ENCODE measurements around the gene DCP2. TPM values are rescaled to one million over a fixed set of nuclear protein-coding genes. Genes with fewer than 3 reads are reported as not detected.

DCP2 gene
- total and polyA plus RNA-seq, 2 donors (not counting 1 experiment from before 2014, with no cell fraction given) = 7.9 to 19.5 TPM

DNA sequence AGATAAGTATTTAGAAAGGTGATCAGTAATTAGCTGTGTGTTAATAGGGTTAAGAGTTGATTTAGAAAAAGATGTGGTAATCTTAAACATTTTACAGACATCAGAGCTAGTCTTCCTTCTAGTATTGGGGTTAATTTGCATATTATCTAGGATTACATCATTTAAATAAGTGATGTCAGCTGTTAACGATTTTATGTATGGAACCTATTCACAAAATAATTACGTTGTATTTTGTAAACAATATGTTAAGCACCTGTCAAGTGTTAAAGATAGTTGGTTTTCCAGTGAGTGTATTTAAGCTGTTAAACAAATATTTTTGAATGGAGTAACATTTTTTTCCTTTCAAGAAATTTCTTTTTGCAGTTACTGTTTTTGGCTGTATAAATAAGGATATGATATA lies 2.2 kb downstream of the DCP2 start:
- Histone ChIP-seq H3K27ac (ENCODE audit: insufficient read depth, low read length) (no peak overlapping the region), H3K4me3 (replicated peaks in 1 of 4; ENCODE audit: control extremely low read depth in 1 of 4, insufficient read depth in 1 of 4, low read depth in 3 of 4, low read length in 4 of 4) (peak overlapping the region in 3 of 4 experiments; percentile 78 to 96 (median 79)), H3K4me1 (ENCODE audit: control insufficient read depth, extremely low read depth, insufficient read depth, low read length) (peaks cover 2% of the 10 kb centered on the region), H3K27me3 (ENCODE audit: control insufficient read depth, insufficient read depth, low read length) (no peaks in the 10 kb centered on the region), H3K36me3 (ENCODE audit: control insufficient read depth, insufficient read depth, low read length) (no peaks in the 10 kb centered on the region), H3K4me2 (ENCODE audit: extremely low read depth, insufficient read depth, low read length) (peak overlapping the region; percentile 75), H3K9ac (ENCODE audit: insufficient read depth, low read length) (no peak overlapping the region), H2AFZ (ENCODE audit: low read length) (no peak overlapping the region), H4K20me1 (ENCODE audit: control insufficient read depth, extremely low read depth, insufficient read depth, low read length) (no peaks in the 10 kb centered on the region), H3K9me3 (ENCODE audit: control insufficient read depth, insufficient read depth, low read depth, low read length) (no peaks in the 10 kb centered on the region), H3K79me2 (ENCODE audit: control insufficient read depth, insufficient read depth, low read length) (peaks cover 68% of the 10 kb centered on the region)
- TF ChIP-seq, protein P1, sequence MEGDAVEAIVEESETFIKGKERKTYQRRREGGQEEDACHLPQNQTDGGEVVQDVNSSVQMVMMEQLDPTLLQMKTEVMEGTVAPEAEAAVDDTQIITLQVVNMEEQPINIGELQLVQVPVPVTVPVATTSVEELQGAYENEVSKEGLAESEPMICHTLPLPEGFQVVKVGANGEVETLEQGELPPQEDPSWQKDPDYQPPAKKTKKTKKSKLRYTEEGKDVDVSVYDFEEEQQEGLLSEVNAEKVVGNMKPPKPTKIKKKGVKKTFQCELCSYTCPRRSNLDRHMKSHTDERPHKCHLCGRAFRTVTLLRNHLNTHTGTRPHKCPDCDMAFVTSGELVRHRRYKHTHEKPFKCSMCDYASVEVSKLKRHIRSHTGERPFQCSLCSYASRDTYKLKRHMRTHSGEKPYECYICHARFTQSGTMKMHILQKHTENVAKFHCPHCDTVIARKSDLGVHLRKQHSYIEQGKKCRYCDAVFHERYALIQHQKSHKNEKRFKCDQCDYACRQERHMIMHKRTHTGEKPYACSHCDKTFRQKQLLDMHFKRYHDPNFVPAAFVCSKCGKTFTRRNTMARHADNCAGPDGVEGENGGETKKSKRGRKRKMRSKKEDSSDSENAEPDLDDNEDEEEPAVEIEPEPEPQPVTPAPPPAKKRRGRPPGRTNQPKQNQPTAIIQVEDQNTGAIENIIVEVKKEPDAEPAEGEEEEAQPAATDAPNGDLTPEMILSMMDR (conservative IDR thresholded peaks at IDR 0.05 in 1 of 2, IDR thresholded peaks at IDR 0.05 in 1 of 2; ENCODE audit: low read depth in 1 of 2, low read length in 2 of 2) = no peak
- TF ChIP-seq EZH2 (IDR thresholded peaks at IDR 0.05; ENCODE audit: low read length, missing control alignments) = no peak
- no peak for DNase-seq (ENCODE audit: low read depth in 2 of 2)

- TF ChIP-seq EZH2 (IDR thresholded peaks at IDR 0.05; ENCODE audit: low read length, missing control alignments) = no peak
- TF ChIP-seq, protein P1 (conservative IDR thresholded peaks at IDR 0.05 in 1 of 2, IDR thresholded peaks at IDR 0.05 in 1 of 2; ENCODE audit: low read depth in 1 of 2, low read length in 2 of 2) = no peak
- Histone ChIP-seq H3K36me3 (ENCODE audit: control insufficient read depth, insufficient read depth, low read length) (no peaks in the 10 kb centered on the region), H3K27ac (ENCODE audit: insufficient read depth, low read length) (no peak overlapping the region), H3K4me3 (replicated peaks in 1 of 4; ENCODE audit: control extremely low read depth in 1 of 4, insufficient read depth in 1 of 4, low read depth in 3 of 4, low read length in 4 of 4) (peak overlapping the region in 2 of 4 experiments; percentile 18 to 96), H3K4me1 (ENCODE audit: control insufficient read depth, extremely low read depth, insufficient read depth, low read length) (peaks cover 2% of the 10 kb centered on the region), H3K9me3 (ENCODE audit: control insufficient read depth, insufficient read depth, low read depth, low read length) (no peaks in the 10 kb centered on the region), H3K79me2 (ENCODE audit: control insufficient read depth, insufficient read depth, low read length) (peaks cover 75% of the 10 kb centered on the region), H4K20me1 (ENCODE audit: control insufficient read depth, extremely low read depth, insufficient read depth, low read length) (no peaks in the 10 kb centered on the region), H3K27me3 (ENCODE audit: control insufficient read depth, insufficient read depth, low read length) (no peaks in the 10 kb centered on the region), H3K4me2 (ENCODE audit: extremely low read depth, insufficient read depth, low read length) (peak overlapping the region; percentile 75), H2AFZ (ENCODE audit: low read length) (no peak overlapping the region), H3K9ac (ENCODE audit: insufficient read depth, low read length) (no peak overlapping the region)
- DNase-seq (ENCODE audit: low read depth in 2 of 2) = no peak
Observed at GRCh38 chr5:112979723-112980122, 3.1 kb downstream of the DCP2 start.

GRCh38 chr5:112983363-112983762 lies 6.8 kb downstream of the DCP2 start:
- Histone ChIP-seq H3K79me2 (ENCODE audit: control insufficient read depth, insufficient read depth, low read length) (peaks cover 85% of the 10 kb centered on the region), H3K4me1 (ENCODE audit: control insufficient read depth, extremely low read depth, insufficient read depth, low read length) (no peaks in the 10 kb centered on the region), H3K27me3 (ENCODE audit: control insufficient read depth, insufficient read depth, low read length) (no peaks in the 10 kb centered on the region), H3K27ac (ENCODE audit: insufficient read depth, low read length) (no peak overlapping the region), H3K36me3 (ENCODE audit: control insufficient read depth, insufficient read depth, low read length) (no peaks in the 10 kb centered on the region), H3K4me3 (replicated peaks in 1 of 4; ENCODE audit: control extremely low read depth in 1 of 4, insufficient read depth in 1 of 4, low read depth in 3 of 4, low read length in 4 of 4) (no peak overlapping the region), H3K4me2 (ENCODE audit: extremely low read depth, insufficient read depth, low read length) (no peak overlapping the region), H2AFZ (ENCODE audit: low read length) (no peak overlapping the region), H4K20me1 (ENCODE audit: control insufficient read depth, extremely low read depth, insufficient read depth, low read length) (no peaks in the 10 kb centered on the region), H3K9me3 (ENCODE audit: control insufficient read depth, insufficient read depth, low read depth, low read length) (no peaks in the 10 kb centered on the region), H3K9ac (ENCODE audit: insufficient read depth, low read length) (no peak overlapping the region)
- no peak for DNase-seq (ENCODE audit: low read depth in 2 of 2)
- TF ChIP-seq EZH2 (IDR thresholded peaks at IDR 0.05; ENCODE audit: low read length, missing control alignments) = no peak
- TF ChIP-seq, protein P1 (conservative IDR thresholded peaks at IDR 0.05 in 1 of 2, IDR thresholded peaks at IDR 0.05 in 1 of 2; ENCODE audit: low read depth in 1 of 2, low read length in 2 of 2) = no peak

Data from fibroblast of lung (primary cell).